Spleen (tissue), 11 donors: ENCODE measurements around the gene ZNF275. TPM values are rescaled to one million over a fixed set of nuclear protein-coding genes. Genes with fewer than 3 reads are reported as not detected.

Experiments
- DNase-seq: peaks from one replicate; pipeline ENCODE4 v3.0.0-alpha.2; 2020
- H3K27ac ChIP-seq, 8 donors: fragments of 200-600 bp; sonication (generic) in 7 of 8; 1 replicate in 4 of 8; 2 replicates in 4 of 8; pipeline versions ENCODE4 v1.5.0 to v1.8.0; 2016 to 2021; ENCODE audit warnings: inconsistent platforms in 4 of 8, mild to moderate bottlenecking in 4 of 8, moderate library complexity in 1 of 8
- H3K27me3 ChIP-seq, 7 donors: fragments of 200-600 bp; sonication (generic) in 6 of 7; replicated peaks in 1 of 7; 1 replicate in 4 of 7; 2 replicates in 3 of 7; pipeline versions ENCODE4 v1.5.0 to v1.8.0; 2016 to 2021; ENCODE audit warnings: inconsistent platforms in 3 of 7, mild to moderate bottlenecking in 1 of 7
- H3K36me3 ChIP-seq, 6 donors: fragments of 200-600 bp; sonication (generic) in 5 of 6; 1 replicate in 4 of 6; 2 replicates in 2 of 6; pipeline versions ENCODE4 v1.5.0 to v1.8.0; 2016 to 2021; ENCODE audit warnings: inconsistent platforms in 2 of 6
- H3K4me1 ChIP-seq, 6 donors: fragments of 200-600 bp; sonication (generic) in 5 of 6; 1 replicate in 3 of 6; 2 replicates in 3 of 6; pipeline versions ENCODE4 v1.5.0 to v1.8.0; 2016 to 2021; ENCODE audit warnings: inconsistent platforms in 3 of 6
- H3K4me3 ChIP-seq, 8 donors: fragments of 200-600 bp; sonication (generic) in 7 of 8; 1 replicate in 4 of 8; 2 replicates in 4 of 8; pipeline versions ENCODE4 v1.5.0 to v1.8.0; 2016 to 2021; ENCODE audit warnings: inconsistent platforms in 4 of 8, mild to moderate bottlenecking in 4 of 8, moderate library complexity in 2 of 8
- H3K9me3 ChIP-seq, 8 donors: fragments of 200-600 bp; sonication (generic) in 7 of 8; 1 replicate in 4 of 8; 2 replicates in 4 of 8; pipeline versions ENCODE4 v1.5.0 to v1.8.0; 2016 to 2021; ENCODE audit warnings: inconsistent platforms in 4 of 8
- CTCF ChIP-seq, 11 experiments: fragments of 200-600 bp in 7 of 11; fragments of 450-650 bp in 4 of 11; sonication (generic) in 4 of 11; IDR thresholded peaks in 8 of 11; conservative IDR thresholded peaks in 3 of 11; 1 replicate in 7 of 11; 2 replicates in 4 of 11; pipeline versions ENCODE4 v1.4.0 to v1.8.0; 2016 to 2021; ENCODE audit warnings: antibody characterized with exemption in 11 of 11, inconsistent platforms in 4 of 11, mild to moderate bottlenecking in 1 of 11
- POLR2A ChIP-seq, 3 donors: fragments of 450-650 bp; IDR thresholded peaks; one replicate each; pipeline ENCODE4 v1.5.1; 2017; ENCODE audit warnings: antibody characterized with exemption in 3 of 3, mild to moderate bottlenecking in 1 of 3
- POLR2AphosphoS5 ChIP-seq, 3 donors: sonication (generic); formaldehyde crosslinking; IDR thresholded peaks; one replicate each; pipeline ENCODE4 v1.5.1; 2017; ENCODE audit warnings: antibody characterized with exemption in 3 of 3
- WGBS, 5 donors: extraction: QIAGEN DNeasy Blood & Tissue Kit in 3 of 5; methylation state at CpG; one replicate each; pipeline versions ENCODE4 v1.1.5 to v1.1.7; 2013 to 2018; 5-methylcytosine and 5-hydroxymethylcytosine counted together
- intact Hi-C: fragments of 100-400 bp; cut with DNase I; formaldehyde crosslinking; loops from one replicate; pipeline ENCODE4 v1.15.0; 2023; ENCODE audit warnings: low total_unique reads
- polyA plus RNA-seq, 3 donors: library from polyadenylated mRNA; stranded (reverse); fragments of 200-250 nt; gene quantifications; one replicate each; pipeline ENCODE4 v1.2.1, GENCODE V29; 2013
- total RNA-seq, 7 donors: library from RNA; depleted of rRNA in 3 of 7; stranded (reverse); fragments of >200 nt in 3 of 7; fragmentation: NEBNext Ultra II Directional in 4 of 7; extraction: Animal tissue kit (Norgen Biotek cat#: 25700) in 4 of 7; gene quantifications; one replicate each; pipeline versions ENCODE4 v1.1.0 to v1.2.1, GENCODE V29; 2016 to 2021
- donor health status: healthy with polysubstance abuse.
- donor health status: DM: no; HTN: no; CAD: no; lungs with moderate emphysema.
- donor health status: DM: no; HTN: no; CAD: no.
- donor health status: Bipolar disorder and iron deficiency.
- donor health status: healthy.
- donor health status: DM: no; HTN: no; CAD: no.
- donor health status: DM: yes; HTN: yes; CAD: no.

The ZNF275 gene
- total and polyA plus RNA-seq, 10 donors: 2.9 to 33.8 (median 22.8) TPM

DNA sequence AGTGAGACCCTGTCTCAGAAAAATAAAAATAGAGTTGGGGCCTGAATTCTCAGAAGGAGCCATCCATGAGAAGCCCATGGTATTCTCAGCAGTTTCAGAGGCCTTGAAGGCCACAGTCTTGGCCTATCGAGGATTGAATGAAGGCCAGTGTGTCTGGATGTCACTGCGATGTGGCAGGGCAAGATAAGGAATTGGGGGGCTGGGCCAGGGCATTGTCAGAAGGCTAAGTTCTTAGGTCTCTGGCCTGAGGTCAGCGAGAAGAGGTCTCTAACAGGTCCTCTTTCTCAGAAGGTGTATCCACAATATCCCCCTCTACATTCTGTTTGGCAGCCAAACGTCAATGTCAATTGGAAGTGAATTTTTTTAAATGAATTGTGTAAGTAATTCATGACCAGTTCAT lies 5.7 kb downstream of the ZNF275 start:
- no peak for DNase-seq
- Histone ChIP-seq H3K36me3 (peaks cover 0 to 44% (median 4%) of the 10 kb centered on the region in 6 donors), H3K27ac (no peak overlapping the region), H3K4me3 (no peak overlapping the region), H3K27me3 (no peaks in the 10 kb centered on the region), H3K9me3 (peaks cover 0 to 10% (median 0%) of the 10 kb centered on the region in 8 donors), H3K4me1 (peaks cover 0 to 40% (median 20%) of the 10 kb centered on the region in 6 donors)
- 80 to 99% (median 87%) methylated on average over 2 to 4 of the region's 4 CpGs for WGBS, 5 donors
- no peak for TF ChIP-seq POLR2A (IDR thresholded peaks at IDR 0.05)
- no peak for TF ChIP-seq CTCF (IDR thresholded peaks at IDR 0.05 in 8 of 11, conservative IDR thresholded peaks at IDR 0.05 in 3 of 11)
- TF ChIP-seq POLR2AphosphoS5 (IDR thresholded peaks at IDR 0.05): no peak
- intact Hi-C loops: no loop called here

DNA sequence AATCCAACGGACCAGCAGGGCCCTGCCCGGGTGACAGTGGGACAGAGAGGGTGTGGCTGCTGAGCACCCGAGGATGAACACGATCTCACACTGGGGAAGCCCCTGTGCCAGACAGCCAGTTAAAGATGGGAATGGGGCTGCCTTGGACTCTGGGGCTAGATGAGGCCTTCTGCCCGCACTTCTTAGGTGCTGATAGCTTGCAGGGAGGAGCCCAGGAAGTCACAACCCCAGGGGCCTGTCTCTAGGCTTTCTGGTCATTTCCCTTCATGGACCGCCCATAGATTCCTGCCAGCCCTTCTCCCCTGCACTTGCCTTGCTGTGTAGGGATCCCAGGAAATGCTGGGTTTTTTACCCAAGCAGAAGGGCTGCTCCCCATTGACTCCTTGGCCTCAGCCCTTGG lies 6.2 kb downstream of the ZNF275 start:
- WGBS, 5 donors: 83 to 100% (median 90%) methylated on average over 5 to 6 of the region's 6 CpGs
- H3K27me3 ChIP-seq: no peaks in the 10 kb centered on the region
- H3K36me3 ChIP-seq: peaks cover 0 to 49% (median 4%) of the 10 kb centered on the region in 6 donors
- no peak for DNase-seq
- H3K27ac ChIP-seq: no peak overlapping the region
- H3K9me3 ChIP-seq: peaks cover 0 to 10% (median 0%) of the 10 kb centered on the region in 8 donors
- no peak for TF ChIP-seq CTCF (IDR thresholded peaks at IDR 0.05 in 8 of 11, conservative IDR thresholded peaks at IDR 0.05 in 3 of 11)
- no peak for TF ChIP-seq POLR2A (IDR thresholded peaks at IDR 0.05)
- TF ChIP-seq POLR2AphosphoS5 (IDR thresholded peaks at IDR 0.05): no peak
- intact Hi-C loops: no loop called here
- no peak overlapping the region for H3K4me3 ChIP-seq
- peaks cover 0 to 36% (median 20%) of the 10 kb centered on the region in 6 donors for H3K4me1 ChIP-seq

- peaks cover 0 to 10% (median 0%) of the 10 kb centered on the region in 8 donors for H3K9me3 ChIP-seq
- WGBS, 5 donors: 78 to 87% (median 84%) methylated on average over 9 of the region's 9 CpGs
- no peak overlapping the region for H3K4me3 ChIP-seq
- TF ChIP-seq POLR2A (IDR thresholded peaks at IDR 0.05) (no peak), CTCF (IDR thresholded peaks at IDR 0.05 in 8 of 11, conservative IDR thresholded peaks at IDR 0.05 in 3 of 11) (no peak), POLR2AphosphoS5 (IDR thresholded peaks at IDR 0.05) (no peak)
- intact Hi-C loops: no loop called here
- peaks cover 0 to 8% (median under 1%) of the 10 kb centered on the region in 6 donors for H3K4me1 ChIP-seq
- H3K36me3 ChIP-seq: peaks cover 0 to 69% (median 18%) of the 10 kb centered on the region in 6 donors
- H3K27ac ChIP-seq: no peak overlapping the region
- no peaks in the 10 kb centered on the region for H3K27me3 ChIP-seq
- no peak for DNase-seq
Measured at GRCh38 chrX:153342762-153343558, 9.0 kb downstream of the ZNF275 start.

DNA sequence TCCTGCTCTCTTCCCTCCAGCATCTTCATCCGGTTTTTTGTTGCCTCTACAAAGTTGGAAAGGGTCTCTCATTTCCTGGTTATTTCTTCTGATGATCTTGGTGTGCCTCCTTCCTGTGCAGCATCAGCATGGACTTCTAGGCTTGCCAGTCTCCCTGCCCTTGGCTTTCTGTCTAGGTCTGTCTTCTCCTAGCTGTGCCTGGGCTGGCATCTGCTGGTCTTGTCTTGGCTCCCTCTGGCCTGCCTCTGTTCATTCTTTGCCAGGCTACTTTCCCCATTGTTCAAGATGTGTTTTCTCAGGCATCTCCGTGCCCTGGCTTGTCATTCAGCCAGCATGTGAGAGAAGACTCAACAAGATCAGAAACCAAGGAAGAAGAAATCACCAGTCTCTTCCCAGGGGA lies 9.7 kb downstream of the ZNF275 start:
- no peak overlapping the region for H3K4me3 ChIP-seq
- DNase-seq: no peak
- intact Hi-C loops: no loop called here
- peaks cover 0 to 76% (median 21%) of the 10 kb centered on the region in 6 donors for H3K36me3 ChIP-seq
- no peak overlapping the region for H3K27ac ChIP-seq
- peaks cover 0 to 3% (median 0%) of the 10 kb centered on the region in 6 donors for H3K4me1 ChIP-seq
- H3K27me3 ChIP-seq: no peaks in the 10 kb centered on the region
- H3K9me3 ChIP-seq: peaks cover 0 to 10% (median 0%) of the 10 kb centered on the region in 8 donors
- no peak for TF ChIP-seq POLR2A (IDR thresholded peaks at IDR 0.05)
- WGBS, 5 donors: 65 to 89% (median 85%) methylated on average over 2 of the region's 2 CpGs
